ENCODE measurements around the gene STAM.

STAM gene

GRCh38 chr10:17682236-17682946, 38.4 kb downstream of the STAM start:
- H3K4me3 ChIP-seq (ENCODE audit: low read depth, low read length) = no peak overlapping the region
- TF ChIP-seq CTCF (IDR thresholded peaks at IDR 0.05; ENCODE audit: low read depth, low read length) = no peak
- no peak for DNase-seq (ENCODE audit: low read depth, low spot score)
- in situ Hi-C loops (cut with HindIII; ENCODE audit: low sequenced_read_pairs) = no loop called here

DNA sequence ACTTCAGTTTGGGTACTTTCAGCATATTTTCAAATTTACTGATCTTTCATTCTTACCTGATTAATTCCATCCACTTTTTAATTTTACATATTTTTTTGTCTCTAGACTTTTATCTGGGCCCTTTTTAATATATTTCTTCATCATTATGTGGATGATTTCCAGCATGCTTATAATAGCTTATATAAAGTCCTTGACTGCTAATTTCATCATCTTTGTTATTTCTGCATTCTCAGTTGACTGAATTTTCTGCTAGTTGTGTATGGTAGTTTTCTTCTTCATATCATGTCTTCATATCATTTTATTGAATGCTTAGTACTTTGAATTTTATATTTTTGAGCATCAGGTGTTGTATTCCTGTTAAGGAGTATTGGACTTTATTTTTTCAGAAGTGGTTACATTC, 39.6 kb downstream of the STAM start:
- H3K4me3 ChIP-seq (ENCODE audit: low read depth, low read length) = no peak overlapping the region
- no peak for DNase-seq (ENCODE audit: low read depth, low spot score)
- in situ Hi-C loops (cut with HindIII; ENCODE audit: low sequenced_read_pairs) = no loop called here
- no peak for TF ChIP-seq CTCF (IDR thresholded peaks at IDR 0.05; ENCODE audit: low read depth, low read length)

GRCh38 chr10:17684537-17684936, 40.6 kb downstream of the STAM start:
- in situ Hi-C loops (cut with HindIII; ENCODE audit: low sequenced_read_pairs) = no loop called here
- no peak for DNase-seq (ENCODE audit: low read depth, low spot score)
- no peak overlapping the region for H3K4me3 ChIP-seq (ENCODE audit: low read depth, low read length)
- TF ChIP-seq CTCF (IDR thresholded peaks at IDR 0.05; ENCODE audit: low read depth, low read length) = no peak

GRCh38 chr10:17685233-17685840, 41.4 kb downstream of the STAM start:
- no peak for DNase-seq (ENCODE audit: low read depth, low spot score)
- H3K4me3 ChIP-seq (ENCODE audit: low read depth, low read length) = no peak overlapping the region
- no peak for TF ChIP-seq CTCF (IDR thresholded peaks at IDR 0.05; ENCODE audit: low read depth, low read length)
- in situ Hi-C loops (cut with HindIII; ENCODE audit: low sequenced_read_pairs) = no loop called here

DNA sequence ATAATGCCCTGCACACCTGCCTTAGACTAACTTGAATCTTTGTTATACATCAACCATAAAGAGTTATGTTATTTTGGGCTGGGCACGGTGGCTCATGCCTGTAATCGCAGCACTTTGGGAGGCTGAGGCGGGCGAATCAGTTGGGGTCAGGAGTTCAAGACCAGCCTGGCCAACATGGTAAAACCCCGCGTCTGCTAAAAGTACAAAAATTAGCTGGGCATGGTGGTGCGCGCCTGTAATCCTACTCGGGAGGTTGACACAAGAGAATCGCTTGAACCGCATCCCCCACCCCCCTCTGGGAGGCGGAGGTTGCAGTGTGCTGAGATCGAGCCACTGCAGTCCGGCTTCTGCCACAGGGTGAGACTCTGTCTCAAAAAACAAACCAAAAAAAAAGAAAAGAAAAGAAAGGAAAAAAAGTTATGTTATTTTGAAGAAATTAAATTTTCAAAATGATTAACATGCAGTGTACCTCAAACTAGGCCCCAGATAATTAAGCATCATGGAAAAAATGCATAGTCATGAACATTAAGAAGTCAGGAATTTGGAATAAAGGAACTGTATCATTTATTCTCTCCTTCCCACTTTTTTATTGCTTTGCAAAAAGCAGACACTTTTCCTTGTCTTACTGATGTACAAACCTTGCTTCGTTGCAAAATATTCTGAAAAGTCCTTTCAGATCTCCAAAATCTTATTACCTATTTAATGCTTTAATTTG, 43.3 kb downstream of the STAM start:
- in situ Hi-C loops (cut with HindIII; ENCODE audit: low sequenced_read_pairs) = no loop called here
- TF ChIP-seq CTCF (IDR thresholded peaks at IDR 0.05; ENCODE audit: low read depth, low read length) = no peak
- DNase-seq (ENCODE audit: low read depth, low spot score) = no peak
- no peak overlapping the region for H3K4me3 ChIP-seq (ENCODE audit: low read depth, low read length)

- no peak for DNase-seq (ENCODE audit: low read depth, low spot score)
- no peak overlapping the region for H3K4me3 ChIP-seq (ENCODE audit: low read depth, low read length)
- in situ Hi-C loops (cut with HindIII; ENCODE audit: low sequenced_read_pairs) = no loop called here
- TF ChIP-seq CTCF (IDR thresholded peaks at IDR 0.05; ENCODE audit: low read depth, low read length) = no peak
Observed at GRCh38 chr10:17689137-17689536, 45.2 kb downstream of the STAM start.

Measured in astrocyte of the spinal cord (primary cell).